SK-N-SH (cell line): ENCODE results near the gene TNFRSF1B. TPM values are rescaled to one million over a fixed set of nuclear protein-coding genes. Genes with fewer than 3 reads are reported as not detected.

Experiments
- CTCF ChIA-PET: fragments of 300-600, 350-600 bp; formaldehyde crosslinking; extraction: SDS; loops from one replicate; lab custom pipeline; 2021; lab: Yijun Ruan, JAX
- POLR2A ChIA-PET: fragments of 350-600 bp; sonication (Branson Sonifier 250); formaldehyde crosslinking; extraction: SDS; loops from one replicate; lab custom pipeline; 2020; ENCODE audit warnings: antibody characterized with exemption, inconsistent platforms; lab: Yijun Ruan, JAX
- DNase-seq: peaks from one replicate; pipeline ENCODE4 v3.0.0; 2012
- H2AFZ ChIP-seq: fragments of 200-600 bp; sonication (generic); 2 replicates; pipeline ENCODE4 v1.8.1; 2016; ENCODE audit warnings: antibody characterized with exemption, mild to moderate bottlenecking, low read depth
- H3F3A ChIP-seq: fragments of 200-600 bp; sonication (generic); replicated peaks from 2 replicates; pipeline ENCODE3; 2016; ENCODE audit warnings: antibody characterized with exemption, mild to moderate bottlenecking; ENCODE audit not compliant: insufficient read depth
- H3K27ac ChIP-seq, 2 experiments: fragments of 200-500 bp in 1 of 2; fragments of 200-600 bp in 1 of 2; sonication (Bioruptor generic) in 1 of 2; sonication (generic), shearing (Covaris generic) in 1 of 2; 2 replicates each; pipeline versions ENCODE4 v1.5.1 to v1.6.1; 2014 to 2016; ENCODE audit warnings: low read depth in 2 of 2, inconsistent platforms in 1 of 2, low read length in 1 of 2, mild to moderate bottlenecking in 1 of 2, mixed read lengths in 1 of 2
- H3K27me3 ChIP-seq: fragments of 200-600 bp; sonication (generic), shearing (Covaris generic); 2 replicates; pipeline ENCODE4 v1.6.1; 2016; ENCODE audit warnings: mixed run types; ENCODE audit not compliant: insufficient read depth
- H3K36me3 ChIP-seq, 2 experiments: fragments of 200-500 bp in 1 of 2; fragments of 200-600 bp in 1 of 2; sonication (Bioruptor generic) in 1 of 2; sonication (generic) in 1 of 2; replicated peaks in 1 of 2; 2 replicates each; pipeline versions ENCODE3 to v1.5.1; 2014 to 2016; ENCODE audit warnings: low read length in 1 of 2, mild to moderate bottlenecking in 1 of 2; ENCODE audit not compliant: insufficient read depth in 2 of 2, control insufficient read depth in 1 of 2
- H3K4me1 ChIP-seq, 2 experiments: fragments of 200-500 bp in 1 of 2; fragments of 200-600 bp in 1 of 2; sonication (Bioruptor generic) in 1 of 2; sonication (generic), shearing (Covaris generic) in 1 of 2; 2 replicates each; pipeline versions ENCODE4 v1.5.1 to v1.6.1; 2014 to 2016; ENCODE audit warnings: low read depth in 1 of 2, low read length in 1 of 2, mixed run types in 1 of 2; ENCODE audit not compliant: insufficient read depth in 2 of 2, control insufficient read depth in 1 of 2
- H3K4me2 ChIP-seq: fragments of 200-600 bp; sonication (generic), shearing (Covaris generic); 2 replicates; pipeline ENCODE4 v1.6.1; 2017; ENCODE audit warnings: mixed run types
- H3K4me3 ChIP-seq, 2 experiments: fragments of 200-500 bp in 1 of 2; fragments of 200-600 bp in 1 of 2; sonication (Bioruptor generic) in 1 of 2; sonication (generic), shearing (Covaris generic) in 1 of 2; 2 replicates each; pipeline versions ENCODE4 v1.5.1 to v1.8.1; 2014 to 2016; ENCODE audit warnings: low read depth in 2 of 2, inconsistent platforms in 1 of 2, low read length in 1 of 2, mild to moderate bottlenecking in 1 of 2, mixed read lengths in 1 of 2, moderate library complexity in 1 of 2
- H3K79me2 ChIP-seq: fragments of 200-600 bp; sonication (generic); 2 replicates; pipeline ENCODE4 v1.8.1; 2017; ENCODE audit warnings: mild to moderate bottlenecking; ENCODE audit not compliant: insufficient read depth
- H3K9ac ChIP-seq: fragments of 200-600 bp; sonication (generic); 2 replicates; pipeline ENCODE4 v1.6.1; 2017; ENCODE audit warnings: mixed run types
- H3K9me2 ChIP-seq: fragments of 200-600 bp; sonication (generic); 2 replicates; pipeline ENCODE4 v1.6.1; 2017; ENCODE audit warnings: mixed run types
- H3K9me3 ChIP-seq: fragments of 200-600 bp; sonication (generic); 2 replicates; pipeline ENCODE4 v1.6.1; 2017; ENCODE audit warnings: mixed run types, mild to moderate bottlenecking, moderate library complexity
- H4K20me1 ChIP-seq: fragments of 200-600 bp; sonication (generic); 2 replicates; pipeline ENCODE4 v1.6.1; 2017; ENCODE audit warnings: mild to moderate bottlenecking, mixed run types; ENCODE audit not compliant: insufficient read depth
- CHD2 ChIP-seq: fragments of 150-350 bp; IDR thresholded peaks from 2 replicates; pipeline ENCODE4 v1.6.1; 2018; ENCODE audit warnings: low read length; ENCODE audit not compliant: partially characterized antibody
- EZH2phosphoT487 ChIP-seq: fragments of 200-600 bp; sonication (generic); IDR thresholded peaks from 2 replicates; pipeline ENCODE4 v1.6.1; 2017; ENCODE audit warnings: low read depth, mixed run types, mild to moderate bottlenecking, antibody characterized with exemption, moderate library complexity, borderline replicate concordance
- FOSL2 ChIP-seq: IDR thresholded peaks from 2 replicates; pipeline ENCODE4 v1.4.0; 2012; ENCODE audit warnings: low read depth, mild to moderate bottlenecking, moderate library complexity, borderline replicate concordance
- FOXJ3 ChIP-seq: sonication (generic); formaldehyde crosslinking; IDR thresholded peaks from 2 replicates; pipeline ENCODE4 v1.5.1; 2020; ENCODE audit warnings: mild to moderate bottlenecking, missing genetic modification reagents
- GABPA ChIP-seq: IDR thresholded peaks from 2 replicates; pipeline ENCODE4 v1.4.0; 2012; ENCODE audit warnings: low read depth, mild to moderate bottlenecking
- TAF1 ChIP-seq: IDR thresholded peaks from 2 replicates; pipeline ENCODE4 v1.6.1; 2012; ENCODE audit warnings: low read depth, mild to moderate bottlenecking, low read length, moderate library complexity, borderline replicate concordance
- WGBS: methylation state at CpG from one replicate; pipeline ENCODE4 v1.1.6; 2017; ENCODE audit warnings: low lambda C conversion rate; 5-methylcytosine and 5-hydroxymethylcytosine counted together
- polyA plus RNA-seq, 3 experiments: library from polyadenylated mRNA; depleted of rRNA; stranded (reverse); fragments of >200 nt; gene quantifications; 2 replicates each; pipeline ENCODE4 v1.2.3, GENCODE V29; 2012
- TF ChIP-seq, protein P1 (sequence below): fragments of 150-350 bp; IDR thresholded peaks from 2 replicates; pipeline ENCODE4 v1.6.1; 2016; ENCODE audit warnings: mild to moderate bottlenecking, low read depth, low read length
- TF ChIP-seq, protein P2 (sequence below): IDR thresholded peaks from 2 replicates; pipeline ENCODE4 v1.6.1; 2012; ENCODE audit warnings: mild to moderate bottlenecking, low read depth, low read length, moderate library complexity

The TNFRSF1B gene
- polyA plus RNA-seq, 1 of the 3 experiments (the other 2 are of a cell fraction): 0.36 TPM

GRCh38 chr1:12176298-12177118 is 9.7 kb downstream of the TNFRSF1B start:
- no peaks in the 10 kb centered on the region for H3K9me2 ChIP-seq

GRCh38 chr1:12177156-12177998 is 10.6 kb downstream of the TNFRSF1B start:
- Histone ChIP-seq H3K4me3 (no peak overlapping the region), H3K9ac (no peak overlapping the region), H3K27me3 (no peaks in the 10 kb centered on the region), H3K9me3 (no peaks in the 10 kb centered on the region), H3K27ac (no peak overlapping the region), H3K9me2 (no peaks in the 10 kb centered on the region), H2AFZ (no peak overlapping the region), H3K79me2 (no peaks in the 10 kb centered on the region), H3K36me3 (no peaks in the 10 kb centered on the region), H3K4me1 (peaks cover 6 to 7% of the 10 kb centered on the region in 2 experiments; a peak in 2 of 4 replicates), H4K20me1 (no peaks in the 10 kb centered on the region), H3K4me2 (no peak overlapping the region), H3F3A (no peaks in the 10 kb centered on the region)
- TF ChIP-seq EZH2phosphoT487: no peak
- 90% methylated on average over 16 of the region's 24 CpGs for WGBS
- CTCF ChIA-PET: interaction anchor here (0.6 to 4.4 kb wide), 6 partner anchors 30 to 59 kb away, joined by 3 to 29 read pairs (median 3); no protein-coding TSS in a partner anchor
- no peak for DNase-seq
- POLR2A ChIA-PET: no interaction called here

More at GRCh38 chr1:12176298-12177118, 9.7 kb downstream of the TNFRSF1B start:
- CTCF ChIA-PET: interaction anchor here (4.4 kb wide), 1 partner anchor 52 kb away, joined by 29 read pairs; no protein-coding TSS in a partner anchor
- no peak overlapping the region for H2AFZ ChIP-seq
- DNase-seq: no peak
- H3K4me2 ChIP-seq: no peak overlapping the region
- peaks cover 6 to 7% of the 10 kb centered on the region in 2 experiments; a peak in 2 of 4 replicates for H3K4me1 ChIP-seq
- H3K4me3 ChIP-seq: no peak overlapping the region
- no peaks in the 10 kb centered on the region for H4K20me1 ChIP-seq
- H3K9ac ChIP-seq: no peak overlapping the region
- POLR2A ChIA-PET: no interaction called here
- no peaks in the 10 kb centered on the region for H3K79me2 ChIP-seq
- H3F3A ChIP-seq: no peaks in the 10 kb centered on the region
- H3K9me3 ChIP-seq: no peaks in the 10 kb centered on the region
- WGBS: 89% methylated on average over 5 of the region's 6 CpGs
- no peaks in the 10 kb centered on the region for H3K36me3 ChIP-seq
- H3K27me3 ChIP-seq: no peaks in the 10 kb centered on the region
- H3K27ac ChIP-seq: no peak overlapping the region
- no peak for TF ChIP-seq GABPA
- TF ChIP-seq FOXJ3 (CRISPR knock-in tag): no peak
- TF ChIP-seq, protein P1, sequence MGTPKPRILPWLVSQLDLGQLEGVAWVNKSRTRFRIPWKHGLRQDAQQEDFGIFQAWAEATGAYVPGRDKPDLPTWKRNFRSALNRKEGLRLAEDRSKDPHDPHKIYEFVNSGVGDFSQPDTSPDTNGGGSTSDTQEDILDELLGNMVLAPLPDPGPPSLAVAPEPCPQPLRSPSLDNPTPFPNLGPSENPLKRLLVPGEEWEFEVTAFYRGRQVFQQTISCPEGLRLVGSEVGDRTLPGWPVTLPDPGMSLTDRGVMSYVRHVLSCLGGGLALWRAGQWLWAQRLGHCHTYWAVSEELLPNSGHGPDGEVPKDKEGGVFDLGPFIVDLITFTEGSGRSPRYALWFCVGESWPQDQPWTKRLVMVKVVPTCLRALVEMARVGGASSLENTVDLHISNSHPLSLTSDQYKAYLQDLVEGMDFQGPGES: no peak
- no peak for TF ChIP-seq CHD2
- no peak for TF ChIP-seq FOSL2
- no peak for TF ChIP-seq TAF1
- TF ChIP-seq, protein P2, sequence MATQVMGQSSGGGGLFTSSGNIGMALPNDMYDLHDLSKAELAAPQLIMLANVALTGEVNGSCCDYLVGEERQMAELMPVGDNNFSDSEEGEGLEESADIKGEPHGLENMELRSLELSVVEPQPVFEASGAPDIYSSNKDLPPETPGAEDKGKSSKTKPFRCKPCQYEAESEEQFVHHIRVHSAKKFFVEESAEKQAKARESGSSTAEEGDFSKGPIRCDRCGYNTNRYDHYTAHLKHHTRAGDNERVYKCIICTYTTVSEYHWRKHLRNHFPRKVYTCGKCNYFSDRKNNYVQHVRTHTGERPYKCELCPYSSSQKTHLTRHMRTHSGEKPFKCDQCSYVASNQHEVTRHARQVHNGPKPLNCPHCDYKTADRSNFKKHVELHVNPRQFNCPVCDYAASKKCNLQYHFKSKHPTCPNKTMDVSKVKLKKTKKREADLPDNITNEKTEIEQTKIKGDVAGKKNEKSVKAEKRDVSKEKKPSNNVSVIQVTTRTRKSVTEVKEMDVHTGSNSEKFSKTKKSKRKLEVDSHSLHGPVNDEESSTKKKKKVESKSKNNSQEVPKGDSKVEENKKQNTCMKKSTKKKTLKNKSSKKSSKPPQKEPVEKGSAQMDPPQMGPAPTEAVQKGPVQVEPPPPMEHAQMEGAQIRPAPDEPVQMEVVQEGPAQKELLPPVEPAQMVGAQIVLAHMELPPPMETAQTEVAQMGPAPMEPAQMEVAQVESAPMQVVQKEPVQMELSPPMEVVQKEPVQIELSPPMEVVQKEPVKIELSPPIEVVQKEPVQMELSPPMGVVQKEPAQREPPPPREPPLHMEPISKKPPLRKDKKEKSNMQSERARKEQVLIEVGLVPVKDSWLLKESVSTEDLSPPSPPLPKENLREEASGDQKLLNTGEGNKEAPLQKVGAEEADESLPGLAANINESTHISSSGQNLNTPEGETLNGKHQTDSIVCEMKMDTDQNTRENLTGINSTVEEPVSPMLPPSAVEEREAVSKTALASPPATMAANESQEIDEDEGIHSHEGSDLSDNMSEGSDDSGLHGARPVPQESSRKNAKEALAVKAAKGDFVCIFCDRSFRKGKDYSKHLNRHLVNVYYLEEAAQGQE: no peak
